RCC 7860 (cell line): Measurements from ENCODE around the gene FOXK2.

Source experiments
- DNase-seq: peaks from one replicate; pipeline ENCODE4 v3.0.0-alpha.2; 2015; ENCODE audit warnings: low spot score
- FAIRE-seq: peaks from 2 replicates; lab custom pipeline; 2012; peaks lifted over from hg19 to GRCh38; lab: Jason Lieb, UNC

FOXK2 gene

GRCh38 chr17:82601447-82602000 is 82.0 kb downstream of the FOXK2 start:
- DNase-seq: no peak
- FAIRE-seq: no peak

DNA sequence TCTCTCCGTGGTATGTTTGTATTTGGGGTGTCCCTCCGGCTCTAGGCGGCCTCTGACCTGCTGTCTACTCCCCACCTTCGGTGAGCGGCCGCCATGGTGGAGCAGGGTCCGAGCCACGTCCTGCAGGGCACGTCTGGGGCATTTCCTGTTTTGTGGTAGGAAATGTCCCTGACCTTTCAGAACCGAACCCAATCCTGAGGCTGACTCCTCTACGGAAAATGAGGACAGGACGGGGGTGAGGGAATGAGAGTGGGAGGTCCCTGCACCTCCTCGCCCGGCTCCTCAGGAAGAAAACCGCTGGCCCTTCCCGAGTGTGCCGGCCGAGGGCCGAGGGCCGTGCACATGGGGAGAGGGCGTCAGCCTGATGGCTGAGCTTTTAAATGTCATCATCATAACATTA is 83.0 kb downstream of the FOXK2 start:
- no peak for DNase-seq
- no peak for FAIRE-seq

GRCh38 chr17:82602986-82603710 is 83.6 kb downstream of the FOXK2 start:
- FAIRE-seq: no peak

GRCh38 chr17:82603981-82604448 is 84.5 kb downstream of the FOXK2 start:
- DNase-seq (no peak), FAIRE-seq (no peak)

More at GRCh38 chr17:82602986-82603710, 83.6 kb downstream of the FOXK2 start:
- no peak for DNase-seq

GRCh38 chr17:82604532-82604931 is 85.0 kb downstream of the FOXK2 start:
- no peak for FAIRE-seq
- DNase-seq: no peak

GRCh38 chr17:82605939-82606600 is 86.5 kb downstream of the FOXK2 start:
- DNase-seq (no peak), FAIRE-seq (no peak)

- DNase-seq: no peak
- FAIRE-seq: no peak
Measured at GRCh38 chr17:82608816-82609215, 89.3 kb downstream of the FOXK2 start.

DNA sequence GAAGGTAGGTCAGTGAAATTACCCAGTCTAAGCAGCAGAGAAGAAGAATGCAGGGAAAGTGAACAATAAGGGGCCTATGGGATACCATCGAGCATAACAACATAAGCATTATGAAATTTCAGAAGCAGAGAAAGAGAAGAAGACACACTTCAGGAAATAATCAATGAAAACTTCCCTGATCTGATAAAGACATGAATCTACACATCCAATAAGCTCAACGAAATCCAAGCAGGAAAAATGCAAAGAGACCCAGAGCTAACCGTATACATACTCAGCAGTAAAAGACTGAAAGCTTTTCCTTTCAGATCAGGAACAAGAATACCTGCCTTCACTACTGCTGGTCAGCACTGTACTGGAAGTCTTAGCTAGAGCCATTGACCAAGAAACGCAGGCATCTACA is 90.1 kb downstream of the FOXK2 start:
- FAIRE-seq (no peak), DNase-seq (no peak)

DNA sequence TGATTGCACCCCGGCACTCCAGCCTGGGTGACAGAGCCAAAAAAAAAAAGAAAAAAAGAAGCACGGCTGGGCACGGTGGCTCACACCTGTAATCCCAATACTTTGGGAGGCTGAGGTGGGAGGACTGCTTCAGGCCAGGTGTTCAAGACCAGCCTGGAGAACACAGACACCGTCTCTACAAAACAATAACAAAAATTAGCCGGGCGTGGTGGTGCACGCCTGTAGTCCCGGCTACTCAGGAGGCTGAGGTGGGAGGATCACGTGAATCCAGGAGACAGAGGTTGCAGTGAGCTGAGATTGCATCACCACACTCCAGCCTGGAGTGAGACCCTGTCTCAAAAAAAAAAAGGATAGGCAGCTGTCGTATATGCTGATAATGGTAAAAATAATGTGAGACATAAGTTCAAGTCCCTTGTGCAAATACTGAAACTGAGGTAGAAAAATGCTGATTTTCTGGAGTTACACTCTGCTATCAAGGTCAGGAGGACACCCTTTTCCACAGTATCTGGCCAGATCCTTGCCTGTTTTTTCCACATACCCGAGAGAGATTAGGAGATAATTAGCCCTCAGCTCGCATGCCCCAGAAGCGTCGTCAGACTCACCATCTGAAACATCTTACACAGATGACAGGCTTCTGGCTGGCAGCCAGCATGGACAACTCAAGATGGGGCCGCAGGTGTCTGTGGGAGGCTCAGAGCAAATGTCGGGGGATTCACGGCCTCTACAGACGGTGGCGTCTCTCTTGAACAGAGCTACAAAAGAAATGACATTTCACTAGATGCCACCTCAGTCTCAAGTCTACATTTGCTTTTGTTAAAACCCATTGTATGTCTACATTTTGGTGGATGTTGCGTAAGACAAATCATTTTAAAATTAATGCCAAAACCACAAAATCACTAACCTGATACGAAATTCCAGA is 91.9 kb downstream of the FOXK2 start:
- DNase-seq: no peak
- FAIRE-seq: no peak

DNA sequence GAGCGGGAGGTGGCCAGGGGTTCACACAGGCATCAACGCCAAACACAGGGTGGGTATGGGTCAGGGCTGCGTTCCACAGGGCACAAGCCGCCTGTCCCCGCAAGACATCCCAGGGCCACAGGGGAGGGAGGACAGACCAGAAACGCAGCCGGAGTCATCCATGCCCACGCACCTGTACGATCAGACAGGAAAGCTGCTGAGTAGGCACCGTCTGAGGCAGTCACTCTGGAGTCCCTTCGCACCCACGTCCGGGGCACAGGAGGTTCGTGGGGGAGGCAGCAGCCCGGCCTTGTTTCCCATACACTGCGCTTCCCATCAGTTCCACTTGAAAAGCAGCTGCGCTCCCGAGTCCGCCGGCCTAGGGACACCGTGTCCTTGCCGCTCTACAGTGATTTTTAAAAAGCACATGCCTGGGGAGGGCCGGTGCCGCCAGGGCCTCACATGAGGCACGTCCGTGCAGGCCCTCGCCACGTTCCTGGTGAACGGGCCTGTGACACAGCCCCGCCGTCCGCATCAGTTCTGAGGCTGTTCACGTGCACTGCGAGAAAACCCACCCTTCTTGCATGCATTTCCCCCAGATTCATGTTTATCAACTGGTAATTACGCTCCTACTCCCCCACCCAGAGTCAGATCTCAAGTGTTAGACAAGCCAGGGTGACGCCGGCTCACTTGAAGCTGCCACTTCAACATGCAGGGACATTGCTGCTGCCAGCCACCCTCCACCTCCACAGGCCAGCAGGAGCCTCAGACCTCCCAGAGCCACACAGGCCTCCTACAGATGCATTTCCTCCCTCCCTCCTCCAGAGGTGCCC is 94.0 kb downstream of the FOXK2 start:
- DNase-seq (no peak), FAIRE-seq (no peak)

- DNase-seq (no peak), FAIRE-seq (no peak)
Measured at GRCh38 chr17:82614095-82614631, 94.6 kb downstream of the FOXK2 start.

- FAIRE-seq: no peak
- DNase-seq: no peak
Measured at GRCh38 chr17:82615084-82616020, 95.8 kb downstream of the FOXK2 start.

- no peak for FAIRE-seq
Measured at GRCh38 chr17:82616021-82616711, 96.6 kb downstream of the FOXK2 start.

GRCh38 chr17:82619211-82619610 is 99.7 kb downstream of the FOXK2 start:
- no peak for FAIRE-seq

More at GRCh38 chr17:82616021-82616711, 96.6 kb downstream of the FOXK2 start:
- no peak for DNase-seq

DNA sequence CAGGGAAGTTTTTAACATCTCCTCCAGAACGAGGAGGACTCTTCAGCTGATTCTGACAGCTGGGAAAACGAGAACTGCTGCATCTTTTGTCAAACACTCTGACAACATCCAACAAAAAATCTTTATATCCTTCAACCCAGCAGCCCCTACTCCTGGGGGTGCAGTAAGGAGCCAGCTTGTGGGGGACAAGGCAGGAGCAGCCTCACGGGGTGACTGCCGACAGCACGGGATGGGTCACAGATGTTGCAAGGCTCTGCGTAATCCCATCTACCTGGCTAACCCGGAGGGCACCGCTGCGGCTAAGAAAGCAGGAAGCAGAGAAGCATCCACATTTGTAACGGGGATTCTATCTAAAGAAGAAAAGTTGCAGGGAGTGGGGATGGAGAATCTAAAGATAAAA is 100.1 kb downstream of the FOXK2 start:
- DNase-seq: no peak
- FAIRE-seq: no peak

More at GRCh38 chr17:82619211-82619610, 99.7 kb downstream of the FOXK2 start:
- DNase-seq: no peak

DNA sequence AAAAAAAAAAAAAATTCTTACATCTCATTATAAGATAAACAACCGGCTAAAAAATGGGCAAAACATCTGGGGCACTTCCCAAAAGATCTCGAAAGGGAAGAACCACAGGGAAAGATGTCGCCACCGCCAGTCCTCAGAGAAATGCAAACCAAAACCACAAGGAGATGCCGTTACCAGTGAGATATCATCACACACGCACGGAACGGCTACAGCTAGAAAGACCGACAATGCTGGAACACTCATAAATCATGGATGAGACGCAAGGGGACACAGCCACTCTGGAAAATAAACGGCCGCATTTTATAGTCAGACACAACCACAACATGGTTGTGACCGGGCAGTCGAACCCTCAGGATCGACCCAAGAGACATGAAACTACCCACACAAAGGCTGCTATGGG is 104.2 kb downstream of the FOXK2 start:
- DNase-seq: no peak
- no peak for FAIRE-seq

- DNase-seq (no peak), FAIRE-seq (no peak)
Measured at GRCh38 chr17:82627405-82627804, 107.9 kb downstream of the FOXK2 start.

GRCh38 chr17:82629748-82630147 is 110.2 kb downstream of the FOXK2 start:
- DNase-seq: no peak
- FAIRE-seq: no peak
